HG02588 (cell line): ENCODE measurements around the gene SLC6A1.
"Not testable (repeated sequence)": the region's sequence is repeated elsewhere in the genome, so short reads cannot be mapped to it uniquely, and the experiment has no call there.

Experiments used
- ATAC-seq: cut with Tn5 transposase; IDR thresholded peaks from one replicate; pipeline ENCODE4 v1.9.1; 2021; ENCODE audit warnings: mild to moderate bottlenecking, moderate library complexity; ENCODE audit not compliant: unreplicated experiment

Gene SLC6A1

DNA sequence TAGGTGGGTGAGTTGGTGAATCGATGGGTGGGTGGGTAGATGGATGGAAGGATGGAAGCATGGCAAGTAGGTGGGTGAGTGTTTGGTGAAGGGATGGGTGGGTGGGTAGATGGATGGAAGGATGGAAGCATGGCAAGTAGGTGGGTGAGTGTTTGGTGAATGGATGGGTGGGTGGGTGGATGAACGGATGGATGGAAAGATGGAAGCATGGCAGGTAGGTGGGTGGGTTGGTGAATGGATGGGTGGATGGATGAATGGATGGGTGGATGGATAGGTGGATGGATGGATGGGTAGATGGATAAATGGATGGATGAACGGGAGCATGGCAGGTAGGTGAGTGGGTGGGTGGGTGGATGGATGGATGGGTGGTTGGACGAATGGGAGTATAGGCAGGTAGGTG, 65.1 kb downstream of the SLC6A1 start:
- ATAC-seq: no peak

GRCh38 chr3:11059090-11059798, 66.7 kb downstream of the SLC6A1 start:
- no peak for ATAC-seq

DNA sequence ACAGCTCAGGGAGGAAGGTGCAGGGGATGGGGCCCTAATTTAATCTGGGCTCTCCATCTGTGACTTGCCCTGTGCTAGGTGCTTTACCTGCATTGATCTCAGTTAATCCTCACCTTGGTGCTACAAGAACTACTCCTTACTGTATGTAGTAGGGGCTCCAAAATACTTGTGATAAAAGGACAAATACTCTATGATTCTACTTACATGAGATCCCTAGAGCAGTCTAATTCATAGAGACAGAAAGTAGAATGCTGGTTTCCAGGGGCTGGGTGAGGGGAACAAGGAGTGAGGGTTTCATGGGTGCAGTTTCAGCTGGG, 67.2 kb downstream of the SLC6A1 start:
- ATAC-seq: no peak

DNA sequence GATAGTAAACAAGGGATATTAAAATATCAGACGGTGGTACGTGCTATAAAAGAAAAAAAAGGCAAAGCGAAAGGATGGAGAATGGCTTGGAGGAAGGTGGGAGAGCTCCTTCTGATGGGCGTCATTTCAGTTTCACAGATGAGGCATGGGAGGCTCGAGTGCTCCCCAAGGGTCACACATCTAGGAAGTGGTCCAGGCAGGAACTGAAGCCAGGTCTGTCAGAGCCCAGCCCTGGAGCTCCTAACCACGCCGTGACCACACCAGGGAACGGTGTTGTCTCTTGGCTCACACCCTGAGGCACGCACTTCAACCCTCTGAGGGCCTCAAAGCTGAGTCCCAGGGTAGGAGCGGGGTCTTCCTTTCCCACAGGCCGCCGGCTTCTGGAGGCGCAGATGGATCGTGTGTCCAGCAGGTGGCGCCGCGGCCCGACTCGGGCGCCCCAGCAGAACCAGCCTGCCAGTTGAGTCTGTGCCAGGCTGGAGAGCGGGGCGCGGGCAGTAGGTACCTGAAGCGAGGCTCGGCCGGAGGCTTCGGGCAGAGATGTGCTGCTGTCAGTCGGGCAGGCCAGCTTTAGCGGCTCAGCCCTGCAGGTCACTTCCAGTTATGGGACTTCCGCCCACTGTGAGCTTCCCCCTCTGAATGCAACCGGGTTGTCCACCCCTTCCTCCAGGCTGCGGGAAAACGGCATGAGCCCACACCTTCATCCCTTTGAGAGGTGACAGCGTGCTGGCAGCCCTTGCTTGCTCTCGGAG, 68.1 kb downstream of the SLC6A1 start:
- ATAC-seq: no peak

GRCh38 chr3:11061268-11061871, 68.8 kb downstream of the SLC6A1 start:
- ATAC-seq: not testable (repeated sequence)

GRCh38 chr3:11062704-11063103, 70.2 kb downstream of the SLC6A1 start:
- no peak for ATAC-seq

DNA sequence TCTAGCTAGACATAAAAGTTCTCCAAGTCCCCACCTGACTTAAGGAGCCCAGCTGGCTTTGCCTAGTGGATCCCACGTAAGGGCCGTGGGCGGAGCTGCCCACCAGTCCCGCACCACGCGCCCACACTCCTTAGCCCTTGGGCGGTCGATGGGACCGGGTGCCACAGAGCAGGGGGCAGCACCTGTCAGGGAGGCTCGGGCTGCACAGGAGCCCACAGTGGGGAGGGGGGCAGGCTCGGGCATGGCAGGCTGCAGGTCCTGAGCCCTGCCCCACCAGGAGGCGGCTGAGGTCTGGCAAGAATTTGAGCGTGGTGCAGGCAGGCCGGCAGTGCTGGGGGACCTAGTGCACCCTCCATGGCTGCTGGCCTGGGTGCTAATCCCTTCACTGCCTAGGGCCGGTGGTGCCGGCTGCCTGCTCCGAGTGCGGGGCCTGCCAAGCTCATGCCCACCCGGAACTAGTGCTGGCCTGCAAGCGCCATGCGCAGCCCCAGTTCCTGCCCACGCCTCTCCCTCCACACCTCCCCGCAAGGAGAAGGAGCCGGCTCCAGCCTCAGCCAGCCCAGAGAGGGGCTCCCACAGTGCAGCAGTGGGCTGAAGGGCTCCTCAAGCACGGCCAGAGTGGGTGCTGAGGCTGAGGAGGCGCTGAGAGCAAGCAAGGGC, 78.7 kb downstream of the SLC6A1 start:
- no peak for ATAC-seq

DNA sequence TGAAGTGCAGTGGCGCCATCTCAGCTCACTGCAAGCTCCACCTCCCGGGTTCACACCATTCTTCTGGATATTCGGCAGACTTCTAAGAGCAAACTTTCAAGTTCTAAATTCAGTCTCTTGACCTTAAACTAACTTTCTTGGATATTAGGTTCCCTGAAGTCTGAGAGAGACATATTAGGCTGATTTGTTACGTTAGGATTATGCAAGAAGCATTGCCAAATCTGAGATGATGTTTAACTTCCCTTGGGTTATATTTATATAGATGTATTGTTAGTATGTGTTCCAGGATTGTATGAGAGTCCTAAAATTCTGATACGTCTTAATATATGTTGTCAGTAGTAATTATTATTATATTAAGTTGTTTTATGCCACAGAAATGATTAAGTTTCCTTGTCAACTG, 80.1 kb downstream of the SLC6A1 start:
- ATAC-seq: no peak

GRCh38 chr3:11074011-11074410, 81.5 kb downstream of the SLC6A1 start:
- no peak for ATAC-seq

DNA sequence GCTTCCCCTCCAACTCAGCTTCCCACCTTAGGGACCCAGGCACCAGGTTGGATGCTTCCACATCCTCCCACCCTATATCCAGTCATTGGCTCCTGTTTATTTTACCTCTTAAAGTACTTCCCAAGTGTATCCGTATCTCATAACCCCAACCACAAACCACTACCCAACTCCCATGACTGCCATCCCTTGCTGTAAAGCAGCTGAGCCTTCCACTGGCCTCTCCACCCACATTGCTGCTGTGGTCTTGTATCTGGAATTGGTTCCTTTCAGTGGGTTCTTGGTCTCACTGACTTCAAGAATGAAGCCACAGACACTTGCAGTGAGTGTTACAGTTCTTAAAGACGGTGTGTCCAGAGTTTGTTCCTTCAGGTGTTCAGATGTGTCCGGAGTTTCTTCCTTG, 81.9 kb downstream of the SLC6A1 start:
- ATAC-seq: no peak

GRCh38 chr3:11075122-11075521, 82.6 kb downstream of the SLC6A1 start:
- ATAC-seq: not testable (repeated sequence)

DNA sequence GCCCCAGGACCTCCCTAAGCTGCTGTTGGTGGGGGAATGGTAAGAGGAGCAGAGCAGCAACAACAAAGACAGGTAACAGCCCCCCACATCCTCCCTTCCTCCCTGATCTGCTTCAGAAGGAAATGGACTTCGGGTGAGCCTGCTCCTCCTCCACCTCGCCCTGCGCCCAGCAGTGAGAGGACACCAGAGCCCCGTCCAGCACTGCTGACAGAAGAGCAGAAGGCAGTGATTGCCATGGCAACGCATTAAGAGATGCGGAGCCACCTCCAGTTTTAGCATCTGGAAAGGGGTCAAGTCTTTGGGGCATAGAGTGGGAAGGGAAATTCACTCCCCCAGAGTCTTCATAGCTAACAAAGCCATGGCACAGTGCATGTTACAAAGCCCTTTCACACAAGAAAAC, 84.2 kb downstream of the SLC6A1 start:
- ATAC-seq: no peak

DNA sequence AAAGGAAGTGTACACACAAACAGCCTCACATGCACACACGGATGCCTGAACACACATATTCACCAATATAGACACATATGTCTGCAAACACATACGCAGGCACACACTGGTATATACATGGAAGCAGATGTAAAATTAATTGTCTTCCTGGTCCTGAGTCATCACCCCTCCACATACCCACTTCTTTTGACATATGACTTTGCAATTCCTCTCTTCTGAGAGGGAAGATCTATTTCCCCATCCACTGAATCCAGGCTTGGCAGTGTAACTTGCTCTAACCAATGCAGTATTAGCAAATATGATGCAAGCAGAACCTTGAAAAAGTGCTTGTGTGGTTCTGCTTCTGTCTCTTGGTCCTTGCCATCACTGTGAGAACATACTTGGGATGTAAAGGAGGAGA, 84.9 kb downstream of the SLC6A1 start:
- ATAC-seq: no peak

GRCh38 chr3:11078826-11079515, 86.4 kb downstream of the SLC6A1 start:
- ATAC-seq: no peak

GRCh38 chr3:11080492-11080891, 87.9 kb downstream of the SLC6A1 start:
- no peak for ATAC-seq

DNA sequence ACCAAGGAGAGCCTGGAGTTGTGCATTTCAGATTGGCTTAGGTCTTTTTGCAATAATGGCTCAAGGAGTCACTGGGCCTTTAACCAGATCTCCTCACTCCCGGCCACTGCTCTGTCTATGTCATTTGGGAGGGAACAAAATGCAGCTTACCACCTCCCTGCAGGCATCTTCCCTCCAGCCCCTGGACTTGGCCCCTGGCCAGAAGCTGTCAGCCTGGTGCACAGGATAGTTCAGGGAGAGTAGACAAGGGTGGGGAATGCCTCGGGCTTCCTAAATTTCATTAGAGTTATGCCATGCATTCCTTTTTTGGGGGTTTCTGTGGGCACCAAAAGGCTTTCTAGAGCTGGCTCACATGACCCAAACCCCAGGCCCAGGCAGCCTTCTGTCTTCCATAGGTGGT, 91.5 kb downstream of the SLC6A1 start:
- ATAC-seq: no peak

GRCh38 chr3:11084677-11085076, 92.1 kb downstream of the SLC6A1 start:
- no peak for ATAC-seq

- no peak for ATAC-seq
Observed at GRCh38 chr3:11085093-11085840, 92.7 kb downstream of the SLC6A1 start.

GRCh38 chr3:11086856-11087255, 94.3 kb downstream of the SLC6A1 start:
- no peak for ATAC-seq

- no peak for ATAC-seq
Observed at GRCh38 chr3:11088066-11088465, 95.5 kb downstream of the SLC6A1 start.
